ENCODE measurements around the gene COX6A2. TPM values are rescaled to one million over a fixed set of nuclear protein-coding genes. Genes with fewer than 3 reads are reported as not detected.
"Not testable (repeated sequence)": the region's sequence is repeated elsewhere in the genome, so short reads cannot be mapped to it uniquely, and the experiment has no call there.

COX6A2 gene
- total and polyA plus RNA-seq, 8 donors, result 1.4 to 8.2 TPM; not detected in 6

DNA sequence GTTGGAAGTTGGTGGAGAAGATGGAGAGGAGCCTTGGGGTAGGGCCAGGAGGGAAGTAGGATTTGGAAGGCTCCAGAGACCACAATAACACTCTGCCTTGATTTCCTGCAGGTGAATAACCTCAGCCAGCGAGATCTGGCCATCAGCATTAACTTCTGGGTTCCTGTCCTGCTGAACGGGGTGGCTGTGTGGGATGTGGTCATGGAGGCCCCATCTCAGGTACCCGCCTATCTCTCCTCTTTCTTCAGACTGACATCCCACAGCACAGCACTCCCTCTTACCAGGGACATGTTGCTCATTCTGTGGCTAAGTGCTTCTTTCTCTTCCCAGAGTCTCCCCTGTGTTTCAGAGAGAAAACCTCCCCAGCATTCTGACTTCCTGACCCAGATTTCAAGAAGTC lies 4.9 kb downstream of the COX6A2 start:
- Histone ChIP-seq H3K9me3 (no peaks in the 10 kb centered on the region), H3K36me3 (no peaks in the 10 kb centered on the region), H3K27me3 (peaks cover 0 to 35% (median 6%) of the 10 kb centered on the region in 3 donors), H3K4me1 (peaks cover 0 to 11% (median 9%) of the 10 kb centered on the region in 4 donors), H3K27ac (no peak overlapping the region), H3K4me3 (no peak overlapping the region)
- WGBS, 5 donors, result 58 to 83% (median 77%) methylated on average over 3 of the region's 3 CpGs
- no peak for TF ChIP-seq POLR2AphosphoS5 (IDR thresholded peaks at IDR 0.05)
- TF ChIP-seq EP300 (IDR thresholded peaks at IDR 0.05), result no peak
- TF ChIP-seq, protein P1, sequence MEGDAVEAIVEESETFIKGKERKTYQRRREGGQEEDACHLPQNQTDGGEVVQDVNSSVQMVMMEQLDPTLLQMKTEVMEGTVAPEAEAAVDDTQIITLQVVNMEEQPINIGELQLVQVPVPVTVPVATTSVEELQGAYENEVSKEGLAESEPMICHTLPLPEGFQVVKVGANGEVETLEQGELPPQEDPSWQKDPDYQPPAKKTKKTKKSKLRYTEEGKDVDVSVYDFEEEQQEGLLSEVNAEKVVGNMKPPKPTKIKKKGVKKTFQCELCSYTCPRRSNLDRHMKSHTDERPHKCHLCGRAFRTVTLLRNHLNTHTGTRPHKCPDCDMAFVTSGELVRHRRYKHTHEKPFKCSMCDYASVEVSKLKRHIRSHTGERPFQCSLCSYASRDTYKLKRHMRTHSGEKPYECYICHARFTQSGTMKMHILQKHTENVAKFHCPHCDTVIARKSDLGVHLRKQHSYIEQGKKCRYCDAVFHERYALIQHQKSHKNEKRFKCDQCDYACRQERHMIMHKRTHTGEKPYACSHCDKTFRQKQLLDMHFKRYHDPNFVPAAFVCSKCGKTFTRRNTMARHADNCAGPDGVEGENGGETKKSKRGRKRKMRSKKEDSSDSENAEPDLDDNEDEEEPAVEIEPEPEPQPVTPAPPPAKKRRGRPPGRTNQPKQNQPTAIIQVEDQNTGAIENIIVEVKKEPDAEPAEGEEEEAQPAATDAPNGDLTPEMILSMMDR (IDR thresholded peaks at IDR 0.05), result no peak
- DNase-seq, result no peak
- intact Hi-C loops (cut with DNase I; ENCODE audit: low total_unique reads), result no loop called here

GRCh38 chr16:31421587-31421986 lies 6.6 kb downstream of the COX6A2 start:
- 55 to 62% (median 60%) methylated on average over 6 of the region's 6 CpGs for WGBS, 5 donors
- intact Hi-C loops (cut with DNase I; ENCODE audit: low total_unique reads), result no loop called here
- Histone ChIP-seq H3K27ac (no peak overlapping the region), H3K4me1 (no peaks in the 10 kb centered on the region), H3K36me3 (no peaks in the 10 kb centered on the region), H3K4me3 (no peak overlapping the region), H3K9me3 (peaks cover 0 to 5% (median 2%) of the 10 kb centered on the region in 4 donors), H3K27me3 (peaks cover 0 to 40% (median 2%) of the 10 kb centered on the region in 3 donors)
- DNase-seq, result no peak
- TF ChIP-seq POLR2AphosphoS5 (IDR thresholded peaks at IDR 0.05) (no peak), EP300 (IDR thresholded peaks at IDR 0.05) (no peak), POLR2A (IDR thresholded peaks at IDR 0.05) (no peak)
- TF ChIP-seq, protein P1 (IDR thresholded peaks at IDR 0.05), result no peak

DNA sequence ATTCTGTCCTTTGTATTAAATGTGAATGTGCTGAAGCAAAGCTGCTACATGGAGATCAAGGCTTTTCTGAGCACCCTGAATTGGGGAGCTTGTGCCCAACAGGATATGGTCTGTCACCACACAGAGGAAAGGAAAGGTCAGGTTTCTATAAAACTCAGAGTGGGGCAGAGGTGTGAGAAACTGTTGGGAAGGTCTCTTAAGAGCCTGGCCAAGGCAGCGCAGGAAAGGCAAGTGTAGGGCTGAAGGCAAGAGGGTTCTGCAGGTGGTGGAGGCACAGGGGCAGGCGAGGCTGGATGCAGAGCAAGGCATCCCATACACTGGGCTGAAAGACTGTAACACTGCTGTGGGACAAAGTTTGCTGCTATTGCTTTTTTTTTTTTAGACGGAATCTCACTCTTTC lies 8.1 kb downstream of the COX6A2 start:
- Histone ChIP-seq H3K4me3 (no peak overlapping the region), H3K9me3 (peaks cover 0 to 5% (median 2%) of the 10 kb centered on the region in 4 donors), H3K4me1 (no peaks in the 10 kb centered on the region), H3K27me3 (peaks cover 0 to 40% (median 2%) of the 10 kb centered on the region in 3 donors), H3K36me3 (no peaks in the 10 kb centered on the region), H3K27ac (no peak overlapping the region)
- TF ChIP-seq EP300 (IDR thresholded peaks at IDR 0.05) (no peak), POLR2AphosphoS5 (IDR thresholded peaks at IDR 0.05) (no peak), POLR2A (IDR thresholded peaks at IDR 0.05) (no peak)
- TF ChIP-seq, protein P1 (IDR thresholded peaks at IDR 0.05), result no peak
- DNase-seq, result no peak
- intact Hi-C loops (cut with DNase I; ENCODE audit: low total_unique reads), result no loop called here
- 65 to 82% (median 74%) methylated on average over 3 of the region's 3 CpGs for WGBS, 5 donors

DNA sequence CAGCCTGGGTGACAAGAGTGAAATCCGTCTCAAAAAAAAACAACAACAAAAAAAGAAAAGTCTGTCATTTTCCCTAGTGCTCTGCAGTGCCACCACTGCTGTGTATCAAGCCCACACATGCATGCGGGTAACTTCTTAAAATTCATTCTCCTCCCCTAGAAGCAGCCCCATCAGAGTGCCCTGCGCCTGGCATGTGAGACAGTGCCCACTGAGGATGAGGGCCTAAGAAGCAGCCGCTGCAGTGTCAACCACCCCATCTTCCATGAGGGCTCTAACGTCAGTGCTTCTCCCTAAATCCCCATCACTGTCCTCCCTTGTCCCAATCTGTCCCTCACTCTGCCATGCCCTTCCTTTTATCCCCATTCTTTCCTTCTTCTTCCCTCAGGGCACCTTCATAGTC lies 10.2 kb downstream of the COX6A2 start:
- no peak overlapping the region for H3K4me3 ChIP-seq
- WGBS, 5 donors, result 88 to 93% (median 91%) methylated on average over 5 of the region's 5 CpGs
- peaks cover 0 to 33% (median 2%) of the 10 kb centered on the region in 3 donors for H3K27me3 ChIP-seq
- no peak for DNase-seq
- TF ChIP-seq EP300 (IDR thresholded peaks at IDR 0.05), result no peak
- no peak overlapping the region for H3K27ac ChIP-seq
- H3K36me3 ChIP-seq, result no peaks in the 10 kb centered on the region
- intact Hi-C loops (cut with DNase I; ENCODE audit: low total_unique reads), result no loop called here
- no peaks in the 10 kb centered on the region for H3K4me1 ChIP-seq
- peaks cover 0 to 5% (median 2%) of the 10 kb centered on the region in 4 donors for H3K9me3 ChIP-seq

DNA sequence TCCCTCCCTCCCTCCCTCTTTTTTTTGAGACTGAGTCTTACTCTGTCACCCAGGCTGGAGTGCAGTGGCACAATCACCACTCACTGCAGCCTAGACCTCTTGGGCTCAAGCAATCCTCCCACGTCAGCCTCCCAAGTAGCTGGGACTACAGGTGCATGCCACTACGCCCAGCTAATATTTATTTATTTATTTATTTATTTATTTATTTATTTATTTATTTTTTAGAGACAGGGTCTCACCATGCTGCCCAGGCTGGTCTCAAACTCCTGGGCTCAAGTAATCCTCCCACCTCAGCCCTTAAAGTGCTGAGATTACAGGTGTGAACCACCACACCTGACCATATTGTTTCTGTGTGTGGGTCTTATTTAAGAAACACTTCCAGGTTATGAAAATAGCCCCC lies 11.1 kb downstream of the COX6A2 start:
- H3K27ac ChIP-seq; DNase-seq; H3K4me1 ChIP-seq; H3K36me3 ChIP-seq; intact Hi-C loops (cut with DNase I; ENCODE audit: low total_unique reads); H3K4me3 ChIP-seq; H3K9me3 ChIP-seq: not testable (repeated sequence)
- peaks cover 0 to 25% (median 2%) of the 10 kb centered on the region in 3 donors for H3K27me3 ChIP-seq
- 70 to 90% (median 80%) methylated on average over 2 of the region's 2 CpGs for WGBS, 5 donors
